ENCODE results near the gene RAET1L. TPM values are rescaled to one million over a fixed set of nuclear protein-coding genes. Genes with fewer than 3 reads are reported as not detected.
"Not testable (repeated sequence)": the region's sequence is repeated elsewhere in the genome, so short reads cannot be mapped to it uniquely, and the experiment has no call there.

RAET1L gene
- total RNA-seq, 1 experiment from 2014 or later, result 0.42 TPM

GRCh38 chr6:149991472-149991795 lies 33.9 kb downstream of the RAET1L start:
- not testable (repeated sequence) for DNase-seq (ENCODE audit: low read depth)

GRCh38 chr6:149990661-149991471 lies 34.5 kb downstream of the RAET1L start:
- no peak for DNase-seq (ENCODE audit: low read depth)

GRCh38 chr6:149990212-149990660 lies 35.1 kb downstream of the RAET1L start:
- DNase-seq (ENCODE audit: low read depth), result no peak

GRCh38 chr6:149988550-149989346 lies 36.6 kb downstream of the RAET1L start:
- no peak for DNase-seq (ENCODE audit: low read depth)

- no peak for DNase-seq (ENCODE audit: low read depth)
These were observed 37.7 kb downstream of the RAET1L start for GRCh38 chr6:149987602-149988107.

GRCh38 chr6:149985481-149985937 lies 39.8 kb downstream of the RAET1L start:
- peak; percentile 54 for DNase-seq (ENCODE audit: low read depth)

- DNase-seq (ENCODE audit: low read depth), result no peak
These were observed 40.6 kb downstream of the RAET1L start for GRCh38 chr6:149984773-149985172.

GRCh38 chr6:149983145-149983544 lies 42.2 kb downstream of the RAET1L start:
- no peak for DNase-seq (ENCODE audit: low read depth)

GRCh38 chr6:149979293-149979692 lies 46.0 kb downstream of the RAET1L start:
- DNase-seq (ENCODE audit: low read depth), result no peak

- DNase-seq (ENCODE audit: low read depth), result no peak
These were observed 46.7 kb downstream of the RAET1L start for GRCh38 chr6:149978610-149979009.

- no peak for DNase-seq (ENCODE audit: low read depth)
These were observed 48.1 kb downstream of the RAET1L start for GRCh38 chr6:149977221-149977620.

- DNase-seq (ENCODE audit: low read depth), result no peak
These were observed 49.9 kb downstream of the RAET1L start for GRCh38 chr6:149975400-149975799.

GRCh38 chr6:149974825-149975224 lies 50.5 kb downstream of the RAET1L start:
- peak; percentile 3 for DNase-seq (ENCODE audit: low read depth)

- DNase-seq (ENCODE audit: low read depth), result not testable (repeated sequence)
These were observed 50.9 kb downstream of the RAET1L start for GRCh38 chr6:149974394-149974793.

GRCh38 chr6:149969635-149970034 lies 55.7 kb downstream of the RAET1L start:
- DNase-seq (ENCODE audit: low read depth), result no peak

- DNase-seq (ENCODE audit: low read depth), result not testable (repeated sequence)
These were observed 56.4 kb downstream of the RAET1L start for GRCh38 chr6:149968909-149969308.

Other genes with a start within 250 kb of the RAET1L start
- 65.9 and 92.0 TPM in 2 replicates for gene LRP11, start 161.2 kb downstream of the RAET1L start, total RNA-seq (2014; rRNA removed; shearing (Covaris generic))
- gene RAET1E, start 127.4 kb downstream of the RAET1L start, total RNA-seq (2014; rRNA removed; shearing (Covaris generic)), result 1.5 and 2.7 TPM in 2 replicates
- gene RAET1G, start 102.4 kb downstream of the RAET1L start, total RNA-seq (2014; rRNA removed; shearing (Covaris generic)), result 19.7 and 20.6 TPM in 2 replicates
- gene ULBP2, start 83.5 kb downstream of the RAET1L start, total RNA-seq (2014; rRNA removed; shearing (Covaris generic)), result 75.7 and 88.8 TPM in 2 replicates
- gene ULBP1, start 61.6 kb downstream of the RAET1L start, total RNA-seq (2014; rRNA removed; shearing (Covaris generic)), result 0.76 and 1.1 TPM in 2 replicates
- 3.3 and 10.5 TPM in 2 replicates for gene ULBP3, start 43.6 kb upstream of the RAET1L start, total RNA-seq (2014; rRNA removed; shearing (Covaris generic))
- gene PPP1R14C, start 117.5 kb upstream of the RAET1L start, total RNA-seq (2014; rRNA removed; shearing (Covaris generic)), result not detected in 2 replicates

All from M059J (cell line).